OCI-LY7 (cell line): ENCODE results near the gene ATP2A3. TPM values are rescaled to one million over a fixed set of nuclear protein-coding genes. Genes with fewer than 3 reads are reported as not detected.

Experiments used
- BruUV-seq: library from RNA; stranded (reverse); fragments of 400-500 nt; replicated peaks from 2 replicates; lab custom pipeline; 2021; lab: Mats Ljungman, UMichigan
- CTCF ChIA-PET: fragments of 300-600 bp; sonication (Branson Sonifier 250); formaldehyde crosslinking; loops from one replicate; lab custom pipeline; 2022; ENCODE audit warnings: antibody characterized with exemption; ENCODE audit not compliant: unreplicated experiment; lab: Charles Lee
- POLR2A ChIA-PET: fragments of 300-600 bp; sonication (Branson Sonifier 250); formaldehyde crosslinking; loops from one replicate; lab custom pipeline; 2022; ENCODE audit warnings: antibody characterized with exemption; lab: Charles Lee
- DNase-seq: peaks from one replicate; pipeline ENCODE4 v3.0.0-alpha.2; 2015; ENCODE audit warnings: low spot score
- H2AFZ ChIP-seq: fragments of 200-600 bp; sonication (generic), shearing (Covaris generic); 2 replicates; pipeline ENCODE4 v1.6.1; 2014; ENCODE audit warnings: mild to moderate bottlenecking, antibody characterized with exemption, low read length, moderate library complexity
- H3K27ac ChIP-seq: fragments of 200-600 bp; sonication (generic); 2 replicates; pipeline ENCODE4 v1.5.1; 2014; ENCODE audit warnings: mixed run types, low read depth, mild to moderate bottlenecking, moderate library complexity, low read length, inconsistent platforms; ENCODE audit not compliant: poor library complexity, severe bottlenecking
- H3K36me3 ChIP-seq: fragments of 200-600 bp; sonication (generic); 2 replicates; pipeline ENCODE4 v1.6.1; 2014; ENCODE audit warnings: mild to moderate bottlenecking, antibody characterized with exemption, low read length, moderate library complexity, mixed read lengths; ENCODE audit not compliant: insufficient read depth
- H3K4me1 ChIP-seq: fragments of 200-600 bp; sonication (generic); 2 replicates; pipeline ENCODE4 v1.5.1; 2014; ENCODE audit warnings: mild to moderate bottlenecking, low read length; ENCODE audit not compliant: insufficient read depth, poor library complexity, severe bottlenecking
- H3K4me2 ChIP-seq: fragments of 200-600 bp; sonication (generic); 2 replicates; pipeline ENCODE4 v1.6.1; 2014; ENCODE audit warnings: mild to moderate bottlenecking, low read length
- H3K4me3 ChIP-seq: fragments of 200-600 bp; sonication (generic); 2 replicates; pipeline ENCODE4 v1.5.1; 2014; ENCODE audit warnings: mild to moderate bottlenecking, low read depth, low read length; ENCODE audit not compliant: poor library complexity, severe bottlenecking
- H3K79me2 ChIP-seq: fragments of 200-600 bp; sonication (generic); 2 replicates; pipeline ENCODE4 v1.6.1; 2016; ENCODE audit warnings: low read depth, mild to moderate bottlenecking, low read length, moderate library complexity, mixed read lengths; ENCODE audit not compliant: insufficient read depth
- H3K9me2 ChIP-seq: fragments of 200-600 bp; sonication (generic); 2 replicates; pipeline ENCODE4 v1.6.1; 2016; ENCODE audit warnings: mild to moderate bottlenecking, low read length, mixed read lengths; ENCODE audit not compliant: insufficient read depth
- H3K9me3 ChIP-seq: fragments of 200-600 bp; sonication (generic); 2 replicates; pipeline ENCODE4 v1.6.1; 2014; ENCODE audit warnings: mild to moderate bottlenecking, mixed run types, low read length, mixed read lengths
- H4K20me1 ChIP-seq: fragments of 200-600 bp; sonication (generic); 2 replicates; pipeline ENCODE4 v1.6.1; 2014; ENCODE audit warnings: mild to moderate bottlenecking, antibody characterized with exemption, low read length, moderate library complexity, mixed read lengths; ENCODE audit not compliant: insufficient read depth
- EZH2phosphoT487 ChIP-seq: fragments of 200-600 bp; sonication (generic); IDR thresholded peaks from 2 replicates; pipeline ENCODE4 v1.6.1; 2018; ENCODE audit warnings: low read depth, borderline replicate concordance, mild to moderate bottlenecking, mixed run types, antibody characterized with exemption, low read length, moderate library complexity, mixed read lengths
- intact Hi-C: fragments of 100-400 bp; cut with micrococcal nuclease; formaldehyde crosslinking; loops from one replicate; pipeline ENCODE4 v1.10.0; 2022; ENCODE audit not compliant: unreplicated experiment
- total RNA-seq, 2 experiments: library from RNA; depleted of rRNA in 1 of 2; stranded (reverse); fragments of >200 nt in 1 of 2; shearing (Covaris generic) in 1 of 2; gene quantifications; 2 replicates each; pipeline ENCODE4 v1.2.3, GENCODE V29; 2014 to 2022
- TF ChIP-seq, protein P1 (sequence below): fragments of 200-600 bp; sonication (generic); conservative IDR thresholded peaks from 2 replicates; pipeline ENCODE4 v1.5.1; 2014; ENCODE audit warnings: mild to moderate bottlenecking, antibody characterized with exemption, low read length, moderate library complexity, mixed read lengths

Gene ATP2A3
- total RNA-seq, 2 experiments from 2014 or later: 108 to 353 TPM

DNA sequence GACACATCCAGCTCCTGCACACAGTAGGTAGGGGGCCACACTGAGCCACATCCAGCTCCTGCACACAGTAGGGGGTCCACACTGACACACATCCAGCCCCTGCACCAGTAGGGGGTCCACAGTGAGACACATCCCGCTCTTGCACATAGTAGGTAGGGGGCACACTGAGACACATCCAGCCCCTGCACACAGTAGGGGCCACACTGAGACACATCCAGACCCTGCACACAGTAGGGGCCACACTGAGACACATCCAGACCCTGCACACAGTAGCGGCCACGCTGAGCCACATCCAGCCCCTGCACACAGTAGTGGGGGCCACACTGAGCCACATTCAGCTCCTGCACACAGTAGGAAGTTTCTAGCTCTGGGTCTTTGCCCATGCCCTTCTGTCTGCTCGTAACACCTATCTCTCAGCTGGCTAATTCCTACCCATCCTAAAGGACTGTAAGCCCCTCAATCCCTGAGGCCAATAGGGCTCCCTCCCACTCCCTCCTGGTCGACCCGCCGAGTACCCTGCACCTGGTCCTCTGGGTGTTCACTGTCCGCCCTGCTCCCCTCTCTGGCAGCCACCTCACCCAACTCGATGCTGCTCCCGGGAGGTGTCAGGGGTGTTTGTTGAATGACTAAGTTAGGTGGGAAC is 9.4 kb upstream of the ATP2A3 start:
- Histone ChIP-seq H2AFZ (no peak overlapping the region), H3K79me2 (no peaks in the 10 kb centered on the region), H3K27ac (no peak overlapping the region), H3K4me1 (peaks cover 17% of the 10 kb centered on the region), H3K4me2 (no peak overlapping the region), H3K36me3 (no peaks in the 10 kb centered on the region), H3K4me3 (no peak overlapping the region), H3K9me3 (no peaks in the 10 kb centered on the region; the same call in 1 of the 2 replicates), H3K9me2 (no peaks in the 10 kb centered on the region), H4K20me1 (no peaks in the 10 kb centered on the region)
- ChIA-PET POLR2A (interaction anchor here (1.2 kb wide), 1 partner anchor 8 kb away, joined by 3 read pairs; no protein-coding TSS in a partner anchor), CTCF (interaction anchor here (0.6 kb wide), 1 partner anchor 435 kb away, joined by 6 read pairs; no protein-coding TSS in a partner anchor)
- BruUV-seq: no TSS peak
- TF ChIP-seq, protein P1, sequence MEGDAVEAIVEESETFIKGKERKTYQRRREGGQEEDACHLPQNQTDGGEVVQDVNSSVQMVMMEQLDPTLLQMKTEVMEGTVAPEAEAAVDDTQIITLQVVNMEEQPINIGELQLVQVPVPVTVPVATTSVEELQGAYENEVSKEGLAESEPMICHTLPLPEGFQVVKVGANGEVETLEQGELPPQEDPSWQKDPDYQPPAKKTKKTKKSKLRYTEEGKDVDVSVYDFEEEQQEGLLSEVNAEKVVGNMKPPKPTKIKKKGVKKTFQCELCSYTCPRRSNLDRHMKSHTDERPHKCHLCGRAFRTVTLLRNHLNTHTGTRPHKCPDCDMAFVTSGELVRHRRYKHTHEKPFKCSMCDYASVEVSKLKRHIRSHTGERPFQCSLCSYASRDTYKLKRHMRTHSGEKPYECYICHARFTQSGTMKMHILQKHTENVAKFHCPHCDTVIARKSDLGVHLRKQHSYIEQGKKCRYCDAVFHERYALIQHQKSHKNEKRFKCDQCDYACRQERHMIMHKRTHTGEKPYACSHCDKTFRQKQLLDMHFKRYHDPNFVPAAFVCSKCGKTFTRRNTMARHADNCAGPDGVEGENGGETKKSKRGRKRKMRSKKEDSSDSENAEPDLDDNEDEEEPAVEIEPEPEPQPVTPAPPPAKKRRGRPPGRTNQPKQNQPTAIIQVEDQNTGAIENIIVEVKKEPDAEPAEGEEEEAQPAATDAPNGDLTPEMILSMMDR: no peak
- TF ChIP-seq EZH2phosphoT487: no peak
- DNase-seq: no peak
- intact Hi-C loops: no loop called here

GRCh38 chr17:3972931-3973330 is 8.7 kb upstream of the ATP2A3 start:
- ChIA-PET CTCF (interaction anchor here (0.6 kb wide), 1 partner anchor 435 kb away, joined by 6 read pairs; no protein-coding TSS in a partner anchor), POLR2A (no interaction called here)
- no peak for TF ChIP-seq EZH2phosphoT487
- TF ChIP-seq, protein P1: no peak
- Histone ChIP-seq H3K36me3 (no peaks in the 10 kb centered on the region), H3K9me2 (no peaks in the 10 kb centered on the region), H3K4me3 (no peak overlapping the region), H3K79me2 (no peaks in the 10 kb centered on the region), H3K9me3 (no peaks in the 10 kb centered on the region), H3K4me2 (peak overlapping the region; percentile 12; the same call in 1 of the 2 replicates), H2AFZ (no peak overlapping the region), H4K20me1 (no peaks in the 10 kb centered on the region), H3K4me1 (peaks cover 22% of the 10 kb centered on the region), H3K27ac (no peak overlapping the region)
- intact Hi-C loops: no loop called here
- DNase-seq: no peak
- no TSS peak for BruUV-seq

GRCh38 chr17:3972281-3972731 is 8.1 kb upstream of the ATP2A3 start:
- Histone ChIP-seq H3K36me3 (no peaks in the 10 kb centered on the region), H3K27ac (no peak overlapping the region), H3K79me2 (no peaks in the 10 kb centered on the region), H4K20me1 (no peaks in the 10 kb centered on the region), H3K4me3 (no peak overlapping the region), H2AFZ (no peak overlapping the region), H3K4me1 (peaks cover 24% of the 10 kb centered on the region), H3K9me3 (no peaks in the 10 kb centered on the region), H3K4me2 (peak overlapping the region; percentile 12; the same call in 1 of the 2 replicates), H3K9me2 (no peaks in the 10 kb centered on the region)
- no peak for DNase-seq
- TF ChIP-seq, protein P1: no peak
- no peak for TF ChIP-seq EZH2phosphoT487
- intact Hi-C loops: no loop called here
- ChIA-PET POLR2A (interaction anchor here (0.6 kb wide), 1 partner anchor 16 kb away, joined by 3 read pairs; no protein-coding TSS in a partner anchor), CTCF (no interaction called here)
- no TSS peak for BruUV-seq
